HEK293 (cell line): ENCODE results near the gene ADAMTSL4.
"Not testable (repeated sequence)": the region's sequence is repeated elsewhere in the genome, so short reads cannot be mapped to it uniquely, and the experiment has no call there.

Experiments
- CTCF ChIA-PET: fragments of 350-600 bp; formaldehyde crosslinking; extraction: SDS; loops from one replicate; lab custom pipeline; 2021; ENCODE audit warnings: antibody characterized with exemption; lab: Yijun Ruan, JAX
- POLR2A ChIA-PET: fragments of 300-600 bp; formaldehyde crosslinking; extraction: SDS; loops from one replicate; lab custom pipeline; 2020; ENCODE audit warnings: antibody characterized with exemption, inconsistent platforms; lab: Yijun Ruan, JAX
- H3K27ac ChIP-seq: fragments of 200-500 bp; sonication (Bioruptor generic); 2 replicates; pipeline ENCODE4 v1.5.1; 2014; ENCODE audit warnings: low read depth, low read length, control low read depth, inconsistent platforms; ENCODE audit errors: extremely low read depth
- H3K36me3 ChIP-seq, 2 experiments: fragments of 200-500 bp in 1 of 2; sonication (Bioruptor generic) in 1 of 2; 1 replicate in 1 of 2; 2 replicates in 1 of 2; pipeline ENCODE4 v1.5.1; 2014 to 2017; ENCODE audit warnings: inconsistent platforms in 2 of 2, low read length in 2 of 2; ENCODE audit not compliant: control insufficient read depth in 2 of 2, insufficient read depth in 1 of 2
- H3K4me1 ChIP-seq: fragments of 200-500 bp; sonication (Bioruptor generic); 2 replicates; pipeline ENCODE4 v1.5.1; 2014; ENCODE audit warnings: mild to moderate bottlenecking, low read length, inconsistent platforms; ENCODE audit not compliant: control insufficient read depth, insufficient read depth
- H3K4me3 ChIP-seq: 2 replicates; pipeline ENCODE4 v1.5.1; 2011; ENCODE audit warnings: low read depth, mild to moderate bottlenecking, control low read depth, low read length, moderate library complexity
- H3K9me3 ChIP-seq: fragments of 200-500 bp; sonication (Bioruptor generic); 2 replicates; pipeline ENCODE4 v1.5.1; 2014; ENCODE audit warnings: low read depth, low read length, inconsistent platforms; ENCODE audit not compliant: control insufficient read depth, insufficient read depth
- IKZF3 ChIP-seq: fragments of 450-650 bp; IDR thresholded peaks from 2 replicates; pipeline ENCODE4 v1.5.0; 2018; ENCODE audit warnings: missing biosample characterization, mild to moderate bottlenecking, missing genetic modification characterization, moderate library complexity
- MEIS1 ChIP-seq: sonication (generic); formaldehyde crosslinking; IDR thresholded peaks from 2 replicates; pipeline ENCODE4 v1.8.1; 2022; ENCODE audit warnings: missing genetic modification reagents, mild to moderate bottlenecking, borderline replicate concordance
- SCRT1 ChIP-seq: fragments of 450-650 bp; formaldehyde crosslinking; IDR thresholded peaks from 2 replicates; pipeline ENCODE4 v1.5.1; 2016; ENCODE audit warnings: missing biosample characterization, missing genetic modification characterization, borderline replicate concordance
- ZFHX2 ChIP-seq: fragments of 450-650 bp; formaldehyde crosslinking; conservative IDR thresholded peaks from 2 replicates; pipeline ENCODE4 v1.5.1; 2016; ENCODE audit warnings: missing biosample characterization, missing genetic modification characterization
- ZNF140 ChIP-seq: fragments of 450-650 bp; formaldehyde crosslinking; IDR thresholded peaks from 2 replicates; pipeline ENCODE4 v1.5.1; 2016; ENCODE audit warnings: missing biosample characterization, missing genetic modification characterization
- ZNF292 ChIP-seq: fragments of 450-650 bp; formaldehyde crosslinking; IDR thresholded peaks from 2 replicates; pipeline ENCODE4 v1.5.1; 2016; ENCODE audit warnings: low read depth, missing biosample characterization, missing genetic modification characterization, borderline replicate concordance
- ZNF529 ChIP-seq: fragments of 450-650 bp; formaldehyde crosslinking; IDR thresholded peaks from 2 replicates; pipeline ENCODE4 v1.5.1; 2017; ENCODE audit warnings: missing genetic modification characterization, missing biosample characterization; ENCODE audit not compliant: insufficient replicate concordance
- ZNF600 ChIP-seq: fragments of 450-650 bp; formaldehyde crosslinking; IDR thresholded peaks from 2 replicates; pipeline ENCODE4 v1.5.1; 2016; ENCODE audit warnings: missing biosample characterization, missing genetic modification characterization
- ZNF623 ChIP-seq: fragments of 450-650 bp; formaldehyde crosslinking; IDR thresholded peaks from 2 replicates; pipeline ENCODE4 v1.5.1; 2016; ENCODE audit warnings: missing biosample characterization, missing genetic modification characterization
- ZNF776 ChIP-seq: fragments of 450-650 bp; formaldehyde crosslinking; IDR thresholded peaks from 2 replicates; pipeline ENCODE4 v1.5.0; 2017; ENCODE audit warnings: missing biosample characterization, missing genetic modification characterization, borderline replicate concordance

The ADAMTSL4 gene

GRCh38 chr1:150580966-150581365 lies 31.8 kb downstream of the ADAMTSL4 start:
- not testable (repeated sequence) for H3K27ac ChIP-seq, H3K4me3 ChIP-seq, H3K9me3 ChIP-seq, H3K4me1 ChIP-seq
- CTCF ChIA-PET: interaction anchor here (0.9 to 14.0 kb wide), 3 partner anchors 17 to 23 kb away, joined by 4 to 135 read pairs (median 4); no protein-coding TSS in a partner anchor
- H3K36me3 ChIP-seq: peaks cover 0 to 30% of the 10 kb centered on the region in 2 experiments; a peak in 1 of 3 replicates
- TF ChIP-seq SCRT1: peak; percentile 45; the same call in 1 of the 2 replicates
- POLR2A ChIA-PET: interaction anchor here (1.0 to 3.7 kb wide), 5 partner anchors 13 to 47 kb away, joined by 4 to 18 read pairs (median 6); no protein-coding TSS in a partner anchor

DNA sequence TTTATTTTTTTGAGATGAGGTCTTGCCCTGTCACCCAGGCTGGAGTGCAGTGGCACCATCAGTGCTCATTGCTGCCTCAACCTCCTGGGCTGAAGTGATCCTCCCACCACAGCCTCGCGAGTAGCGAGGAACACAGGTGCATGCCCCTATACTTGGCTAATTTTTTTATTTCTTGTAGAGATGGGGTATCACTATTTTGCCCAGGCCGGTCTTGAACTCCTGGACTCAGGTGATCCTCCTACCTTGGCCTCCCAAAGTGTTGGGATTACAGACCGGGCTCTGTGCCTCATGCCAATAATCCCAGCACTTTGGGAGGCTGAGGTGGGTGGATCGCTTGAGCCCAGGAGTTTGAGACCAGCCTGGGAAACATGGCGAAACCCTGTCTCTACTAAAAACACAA lies 32.2 kb downstream of the ADAMTSL4 start:
- H3K27ac ChIP-seq, H3K9me3 ChIP-seq, H3K4me1 ChIP-seq, H3K4me3 ChIP-seq: not testable (repeated sequence)
- peaks cover 0 to 25% of the 10 kb centered on the region in 2 experiments; a peak in 1 of 3 replicates for H3K36me3 ChIP-seq
- ChIA-PET POLR2A (interaction anchor here (1.0 to 3.7 kb wide), 3 partner anchors 13 to 21 kb away, joined by 4 to 18 read pairs (median 6); no protein-coding TSS in a partner anchor), CTCF (interaction anchor here (14.0 kb wide), 1 partner anchor 22 kb away, joined by 135 read pairs; no protein-coding TSS in a partner anchor)

DNA sequence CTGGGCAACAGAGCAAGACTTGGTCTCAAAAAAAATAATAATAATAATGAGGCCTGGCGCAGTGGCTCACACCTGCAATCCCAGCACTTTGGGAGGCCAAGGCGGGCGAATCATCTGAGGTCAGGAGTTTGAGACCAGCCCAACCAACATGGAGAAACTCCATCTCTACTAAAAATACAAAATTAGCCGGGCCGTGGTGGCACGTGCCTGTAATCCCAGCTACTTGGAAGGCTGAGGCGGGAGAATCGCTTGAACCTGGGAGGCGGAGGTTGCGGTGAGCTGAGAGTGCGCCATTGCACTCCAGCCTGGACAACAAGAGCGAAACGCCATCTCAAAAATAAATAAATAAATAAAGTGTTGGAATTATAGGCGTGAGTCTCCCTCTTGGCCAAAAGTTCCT lies 32.8 kb downstream of the ADAMTSL4 start:
- H3K4me1 ChIP-seq, H3K9me3 ChIP-seq, H3K27ac ChIP-seq, H3K4me3 ChIP-seq: not testable (repeated sequence)
- ChIA-PET CTCF (interaction anchor here (0.6 kb wide), 1 partner anchor 419 kb away, joined by 5 read pairs; no protein-coding TSS in a partner anchor), POLR2A (interaction anchor here (0.9 to 3.7 kb wide), 3 partner anchors 11 to 22 kb away, joined by 4 to 18 read pairs (median 6); no protein-coding TSS in a partner anchor)
- H3K36me3 ChIP-seq: peaks cover 0 to 20% of the 10 kb centered on the region in 2 experiments; a peak in 2 of 3 replicates

GRCh38 chr1:150582371-150582770 lies 33.2 kb downstream of the ADAMTSL4 start:
- H3K36me3 ChIP-seq: peaks cover 0 to 16% of the 10 kb centered on the region in 2 experiments; a peak in 2 of 3 replicates
- CTCF ChIA-PET: interaction anchor here (0.6 kb wide), 1 partner anchor 419 kb away, joined by 5 read pairs; no protein-coding TSS in a partner anchor
- H3K4me3 ChIP-seq: no peak overlapping the region
- no peak for TF ChIP-seq ZNF776 (tag by site-specific recombination)
- TF ChIP-seq ZNF529: no peak
- 0 out of 2 replicates have a peak, but pooled peaks have one; percentile 24 for TF ChIP-seq ZNF600 (tag by site-specific recombination)
- no peak for TF ChIP-seq MEIS1 (CRISPR knock-in tag)
- no peaks in the 10 kb centered on the region for H3K9me3 ChIP-seq
- POLR2A ChIA-PET: interaction anchor here (0.9 to 2.4 kb wide), 2 partner anchors 11 to 22 kb away, joined by 4 to 6 read pairs; no protein-coding TSS in a partner anchor
- no peak overlapping the region for H3K27ac ChIP-seq
- H3K4me1 ChIP-seq: no peaks in the 10 kb centered on the region

GRCh38 chr1:150596095-150596892 lies 47.1 kb downstream of the ADAMTSL4 start:
- ChIA-PET POLR2A (interaction anchor here (5.4 kb wide), 1 partner anchor 16 kb away, joined by 18 read pairs; the partner anchor contains the start of gene MCL1), CTCF (interaction anchor here (1.2 kb wide), 1 partner anchor 26 kb away, joined by 5 read pairs; no protein-coding TSS in a partner anchor)
- Histone ChIP-seq H3K9me3 (no peaks in the 10 kb centered on the region), H3K4me3 (no peak overlapping the region), H3K27ac (no peak overlapping the region), H3K4me1 (no peaks in the 10 kb centered on the region)
- TF ChIP-seq ZFHX2 (tag by site-specific recombination) (no peak), IKZF3 (tag by site-specific recombination) (no peak), ZNF600 (tag by site-specific recombination) (no peak), ZNF292 (tag by site-specific recombination) (no peak), ZNF140 (no peak), ZNF623 (tag by site-specific recombination) (no peak)
- TF ChIP-seq, all 188 proteins: peak for 0
- peaks cover 3 to 8% of the 10 kb centered on the region in 2 experiments; a peak in 2 of 3 replicates for H3K36me3 ChIP-seq
